Lower lobe of right lung (tissue), 2 donors: ENCODE results near the gene RESP18. TPM values are rescaled to one million over a fixed set of nuclear protein-coding genes. Genes with fewer than 3 reads are reported as not detected.

Experiments
- ATAC-seq, 2 donors: fragments of 200-7000 bp; cut with Tn5 transposase; one replicate each; pipeline ENCODE4 v1.9.1; 2020 to 2022; ENCODE audit warnings: mild to moderate bottlenecking in 2 of 2, moderate library complexity in 2 of 2
- DNase-seq: peaks from one replicate; pipeline ENCODE4 v3.0.0-alpha.2; 2020
- H3K27ac ChIP-seq: fragments of 200-600 bp; one replicate; pipeline ENCODE4 v1.8.0; 2022
- H3K27me3 ChIP-seq: fragments of 200-600 bp; one replicate; pipeline ENCODE4 v1.8.0; 2022; ENCODE audit warnings: low read depth
- H3K36me3 ChIP-seq: fragments of 200-600 bp; one replicate; pipeline ENCODE4 v1.8.0; 2022; ENCODE audit warnings: mild to moderate bottlenecking
- H3K4me1 ChIP-seq: fragments of 200-600 bp; one replicate; pipeline ENCODE4 v1.8.0; 2022
- H3K4me3 ChIP-seq: fragments of 200-600 bp; one replicate; pipeline ENCODE4 v1.8.0; 2022; ENCODE audit warnings: mild to moderate bottlenecking
- H3K9me3 ChIP-seq: fragments of 200-600 bp; one replicate; pipeline ENCODE4 v1.8.0; 2022
- CTCF ChIP-seq: fragments of 200-600 bp; IDR thresholded peaks from one replicate; pipeline ENCODE4 v1.8.0; 2022; ENCODE audit warnings: antibody characterized with exemption, mild to moderate bottlenecking
- intact Hi-C: fragments of 100-400 bp; cut with DNase I; formaldehyde crosslinking; loops from one replicate; pipeline ENCODE4 v1.11.0; 2022
- total RNA-seq: library from RNA; stranded (reverse); fragmentation: NEBNext Ultra II Directional; extraction: Animal tissue kit (Norgen Biotek cat#: 25700); gene quantifications from one replicate; pipeline ENCODE4 v1.2.1, GENCODE V29; 2021
- donor health status: DM: no; HTN: yes; CAD: no; lungs with severe emphysema.

The RESP18 gene
- total RNA-seq, 1 donor from 2014 or later, result not detected

- DNase-seq (peak; percentile 93), ATAC-seq (peak; percentile 96 to 97)
- intact Hi-C loops, result no loop called here
- peak; percentile 99 for TF ChIP-seq CTCF
- no peaks in the 10 kb centered on the region for H3K36me3 ChIP-seq
- H3K4me3 ChIP-seq, result peak overlapping the region; percentile 61
- peak overlapping the region; percentile 71 for H3K27ac ChIP-seq
- H3K9me3 ChIP-seq, result no peaks in the 10 kb centered on the region
- peaks cover 8% of the 10 kb centered on the region for H3K27me3 ChIP-seq
- H3K4me1 ChIP-seq, result peaks cover 23% of the 10 kb centered on the region
Measured at GRCh38 chr2:219294356-219295351, 37.9 kb downstream of the RESP18 start.

- Histone ChIP-seq H3K4me3 (no peak overlapping the region), H3K4me1 (peaks cover 24% of the 10 kb centered on the region), H3K36me3 (no peaks in the 10 kb centered on the region), H3K27me3 (no peaks in the 10 kb centered on the region), H3K27ac (no peak overlapping the region), H3K9me3 (no peaks in the 10 kb centered on the region)
- ATAC-seq (no peak), DNase-seq (no peak)
- no peak for TF ChIP-seq CTCF
- intact Hi-C loops, result no loop called here
Measured at GRCh38 chr2:219293736-219294231, 38.8 kb downstream of the RESP18 start.

GRCh38 chr2:219292616-219293015 is 39.9 kb downstream of the RESP18 start:
- Histone ChIP-seq H3K4me1 (peaks cover 20% of the 10 kb centered on the region), H3K36me3 (no peaks in the 10 kb centered on the region), H3K4me3 (no peak overlapping the region), H3K27me3 (no peaks in the 10 kb centered on the region), H3K27ac (no peak overlapping the region), H3K9me3 (no peaks in the 10 kb centered on the region)
- DNase-seq (no peak), ATAC-seq (no peak)
- TF ChIP-seq CTCF, result no peak
- intact Hi-C loops, result no loop called here

GRCh38 chr2:219291910-219292490 is 40.5 kb downstream of the RESP18 start:
- H3K27me3 ChIP-seq, result no peaks in the 10 kb centered on the region
- DNase-seq, result no peak
- H3K4me1 ChIP-seq, result peaks cover 20% of the 10 kb centered on the region
- H3K4me3 ChIP-seq, result no peak overlapping the region
- H3K9me3 ChIP-seq, result no peaks in the 10 kb centered on the region
- H3K36me3 ChIP-seq, result no peaks in the 10 kb centered on the region
- no peak for TF ChIP-seq CTCF
- intact Hi-C loops, result no loop called here
- H3K27ac ChIP-seq, result no peak overlapping the region
- no peak for ATAC-seq

GRCh38 chr2:219291394-219291793 is 41.1 kb downstream of the RESP18 start:
- Histone ChIP-seq H3K9me3 (no peaks in the 10 kb centered on the region), H3K4me3 (no peak overlapping the region), H3K27me3 (no peaks in the 10 kb centered on the region), H3K4me1 (peaks cover 20% of the 10 kb centered on the region), H3K27ac (no peak overlapping the region), H3K36me3 (peaks cover 5% of the 10 kb centered on the region)
- ATAC-seq (no peak), DNase-seq (no peak)
- TF ChIP-seq CTCF, result no peak
- intact Hi-C loops, result no loop called here
